Right lung (tissue), 10 donors: ENCODE data around the gene IRAG1. TPM values are rescaled to one million over a fixed set of nuclear protein-coding genes. Genes with fewer than 3 reads are reported as not detected.

Experiments used
- DNase-seq, 2 donors: peaks; one replicate each; pipeline ENCODE4 v3.0.0-alpha.2; 2013
- long read RNA-seq, 8 donors: transcript quantifications; one replicate each; lab custom pipeline, GENCODE V29; 2026
- polyA plus RNA-seq, 5 donors: library from polyadenylated mRNA; unstranded; fragments of 120-200 nt; gene quantifications; one replicate each; pipeline versions ENCODE4 v1.2.1 to v1.2.3, GENCODE V29; 2013; ENCODE audit warnings: inconsistent platforms in 1 of 5, low replicate concordance in 1 of 5; ENCODE audit not compliant: insufficient read length in 5 of 5, insufficient read depth in 1 of 5

Gene IRAG1
- polyA plus RNA-seq: 10 to 100 TPM in 4 of 5 donors, 1 to 10 TPM in 1; 9.7 to 21.0 (median 13.3) TPM
- long read RNA-seq, donor 1: 0 reads
- long read RNA-seq, donor 2, partial matches to known transcripts: 10 of 10 reads
- long read RNA-seq, donor 2, other reads (novel, unspliced or antisense): 0 of 10 reads
- long read RNA-seq, donor 3: 0 reads
- long read RNA-seq, donor 4: 0 reads
- long read RNA-seq, donor 5: 0 reads
- long read RNA-seq, donor 6: 0 reads
- long read RNA-seq, donor 7: 0 reads
- long read RNA-seq, donor 8: 0 reads

GRCh38 chr11:10693509-10694081 is at the start of gene IRAG1:
IRAG1 (minus strand) TSS chr11:10693755; CDS start chr11:10693602, 153 bp downstream.
- DNase-seq: peak; percentile 57 to 60

GRCh38 chr11:10742460-10743208 is 49.1 kb upstream of the IRAG1 start:
- DNase-seq: no peak

GRCh38 chr11:10735481-10736475 is 42.2 kb upstream of the IRAG1 start:
- DNase-seq: peak; percentile 90 to 93

GRCh38 chr11:10731064-10731680 is 37.6 kb upstream of the IRAG1 start:
- no peak for DNase-seq

GRCh38 chr11:10730151-10730550 is 36.6 kb upstream of the IRAG1 start:
- DNase-seq: no peak

- peak; percentile 74 to 75 for DNase-seq
These were observed 35.4 kb upstream of the IRAG1 start for GRCh38 chr11:10728789-10729472.

- DNase-seq: no peak
These were observed 34.6 kb upstream of the IRAG1 start for GRCh38 chr11:10728154-10728553.

GRCh38 chr11:10727146-10727851 is 33.7 kb upstream of the IRAG1 start:
- no peak for DNase-seq

GRCh38 chr11:10725907-10726253 is 32.3 kb upstream of the IRAG1 start:
- DNase-seq: no peak

- DNase-seq: no peak
These were observed 31.8 kb upstream of the IRAG1 start for GRCh38 chr11:10725114-10725906.

- no peak for DNase-seq
These were observed 28.8 kb upstream of the IRAG1 start for GRCh38 chr11:10722307-10722706.

GRCh38 chr11:10720881-10721376 is 27.4 kb upstream of the IRAG1 start:
- no peak for DNase-seq

GRCh38 chr11:10719616-10720015 is 26.1 kb upstream of the IRAG1 start:
- DNase-seq: no peak

GRCh38 chr11:10716543-10717259 is 23.1 kb upstream of the IRAG1 start:
- no peak for DNase-seq

GRCh38 chr11:10716122-10716521 is 22.6 kb upstream of the IRAG1 start:
- no peak for DNase-seq

GRCh38 chr11:10715571-10715970 is 22.0 kb upstream of the IRAG1 start:
- DNase-seq: no peak

GRCh38 chr11:10709299-10710086 is 15.9 kb upstream of the IRAG1 start:
- no peak for DNase-seq
